GM23338 (cell line): ENCODE measurements around the gene SOD2. TPM values are rescaled to one million over a fixed set of nuclear protein-coding genes. Genes with fewer than 3 reads are reported as not detected.

ENCODE experiments used
- ATAC-seq: fragments of 200-7000 bp; cut with Tn5 transposase; 3 replicates; pipeline ENCODE4 v1.9.1; 2020
- DNase-seq: peaks from one replicate; pipeline ENCODE4 v3.0.0-alpha.2; 2015; ENCODE audit warnings: low spot score
- H2AFZ ChIP-seq: fragments of 200-600 bp; sonication (generic); 2 replicates; pipeline ENCODE4 v1.8.0; 2016; ENCODE audit warnings: antibody characterized with exemption, mild to moderate bottlenecking, moderate library complexity
- H3F3A ChIP-seq: fragments of 200-600 bp; sonication (generic); replicated peaks from 2 replicates; pipeline ENCODE4 v1.8.0; 2017; ENCODE audit warnings: antibody characterized with exemption, mixed run types, low read depth
- H3K27ac ChIP-seq: fragments of 200-600 bp; sonication (generic); 2 replicates; pipeline ENCODE4 v1.6.1; 2016; ENCODE audit warnings: low read depth
- H3K27me3 ChIP-seq: fragments of 200-600 bp; sonication (generic); 2 replicates; pipeline ENCODE4 v1.8.0; 2016; ENCODE audit warnings: mild to moderate bottlenecking, mixed run types, moderate library complexity; ENCODE audit not compliant: insufficient read depth
- H3K36me3 ChIP-seq: fragments of 200-600 bp; sonication (generic); 2 replicates; pipeline ENCODE4 v1.8.0; 2016; ENCODE audit warnings: mild to moderate bottlenecking; ENCODE audit not compliant: insufficient read depth
- H3K4me1 ChIP-seq: fragments of 200-600 bp; sonication (generic); 2 replicates; pipeline ENCODE4 v1.8.0; 2016; ENCODE audit warnings: mild to moderate bottlenecking, moderate library complexity; ENCODE audit not compliant: insufficient read depth
- H3K4me2 ChIP-seq: fragments of 200-600 bp; sonication (generic); 2 replicates; pipeline ENCODE4 v1.7.1; 2017; ENCODE audit warnings: mixed run types
- H3K4me3 ChIP-seq: fragments of 200-600 bp; sonication (generic); 2 replicates; pipeline ENCODE4 v1.6.1; 2016; ENCODE audit warnings: mixed run types
- H3K79me2 ChIP-seq: fragments of 200-600 bp; sonication (generic); replicated peaks from 2 replicates; pipeline ENCODE4 v1.8.0; 2017; ENCODE audit warnings: mild to moderate bottlenecking; ENCODE audit not compliant: insufficient read depth
- H3K9me2 ChIP-seq: fragments of 200-600 bp; sonication (generic); 2 replicates; pipeline ENCODE4 v1.8.0; 2017; ENCODE audit not compliant: insufficient read depth
- H4K20me1 ChIP-seq: fragments of 200-600 bp; sonication (generic); replicated peaks from 2 replicates; pipeline ENCODE4 v1.8.0; 2017; ENCODE audit warnings: mild to moderate bottlenecking; ENCODE audit not compliant: insufficient read depth
- H3K27ac Mint-ChIP-seq: 2 replicates; pipeline ENCODE4 v1.8.0; 2020; ENCODE audit warnings: inconsistent platforms, mild to moderate bottlenecking, moderate library complexity, mixed read lengths
- H3K27me3 Mint-ChIP-seq: 3 replicates; pipeline ENCODE4 v1.8.0; 2022; ENCODE audit warnings: low read depth, mild to moderate bottlenecking, moderate library complexity, mixed read lengths, inconsistent platforms; ENCODE audit not compliant: insufficient read depth, poor library complexity
- H3K36me3 Mint-ChIP-seq: 3 replicates; pipeline ENCODE4 v1.8.0; 2021; ENCODE audit warnings: low read depth, mild to moderate bottlenecking, inconsistent platforms, moderate library complexity, mixed read lengths
- H3K4me1 Mint-ChIP-seq: 3 replicates; pipeline ENCODE4 v1.8.0; 2020; ENCODE audit warnings: mild to moderate bottlenecking, inconsistent platforms, mixed read lengths
- H3K4me3 Mint-ChIP-seq: 3 replicates; pipeline ENCODE4 v1.8.0; 2021; ENCODE audit warnings: moderate library complexity, mild to moderate bottlenecking, inconsistent platforms, mixed read lengths
- H3K9me3 Mint-ChIP-seq: 3 replicates; pipeline ENCODE4 v1.8.0; 2020; ENCODE audit warnings: moderate library complexity, mild to moderate bottlenecking, inconsistent platforms, mixed read lengths
- CTCF ChIP-seq, 2 experiments: fragments of 200-600 bp in 1 of 2; sonication (generic) in 1 of 2; conservative IDR thresholded peaks; 2 replicates each; pipeline versions ENCODE4 v1.5.1 to v1.6.1; 2016 to 2017; ENCODE audit warnings: antibody characterized with exemption in 2 of 2, low read depth in 2 of 2, mild to moderate bottlenecking in 2 of 2, moderate library complexity in 1 of 2
- JUNB ChIP-seq: IDR thresholded peaks from one replicate; pipeline ENCODE4 v1.6.1; 2016; ENCODE audit warnings: antibody characterized with exemption; ENCODE audit not compliant: unreplicated experiment
- ZNF114 ChIP-seq: fragments of 250-450 bp; sonication (Bioruptor Pico); IDR thresholded peaks from 2 replicates; pipeline ENCODE4 v1.5.0; 2020; ENCODE audit warnings: mild to moderate bottlenecking, moderate library complexity
- polyA plus RNA-seq: library from polyadenylated mRNA; unstranded; fragments of >200 nt; fragmentation: Nextera tagmentation; extraction: Ambion mirVana; gene quantifications from 2 replicates; pipeline ENCODE4 v1.2.1, GENCODE V29; 2016
- total RNA-seq: library from RNA; depleted of rRNA; stranded (reverse); fragments of >200 nt; shearing (Covaris generic); gene quantifications from 2 replicates; pipeline ENCODE4 v1.2.3, GENCODE V29; 2014
- TF ChIP-seq, protein P1 (sequence below): IDR thresholded peaks from one replicate; pipeline ENCODE4 v1.6.1; 2018; ENCODE audit warnings: antibody characterized with exemption; ENCODE audit not compliant: unreplicated experiment
- TF ChIP-seq, protein P2 (sequence below): IDR thresholded peaks from 2 replicates; pipeline ENCODE4 v1.6.1; 2016; ENCODE audit warnings: antibody characterized with exemption

SOD2 gene
- total and polyA plus RNA-seq, 2 experiments from 2014 or later: 44.1 to 73.0 TPM

GRCh38 chr6:159679091-159680077 lies 13.7 kb downstream of the SOD2 start:
- Histone ChIP-seq H3K9me2 (no peaks in the 10 kb centered on the region), H3F3A (no peaks in the 10 kb centered on the region), H3K79me2 (peaks cover 7% of the 10 kb centered on the region), H2AFZ (no peak overlapping the region), H3K4me3 (no peak overlapping the region), H4K20me1 (no peaks in the 10 kb centered on the region; the same call in 1 of the 2 replicates), H3K4me1 (no peaks in the 10 kb centered on the region), H3K27ac (no peak overlapping the region), H3K36me3 (peaks cover 15% of the 10 kb centered on the region; the same call in 1 of the 2 replicates), H3K4me2 (no peak overlapping the region), H3K27me3 (no peaks in the 10 kb centered on the region)
- ATAC-seq: no peak
- DNase-seq: no peak
- no peak overlapping the region for H3K4me3 Mint-ChIP-seq
- TF ChIP-seq ZNF114 (no peak), JUNB (no peak), CTCF (conservative IDR thresholded peaks at IDR 0.05; ENCODE audit: low read depth in 2 of 2) (no peak)
- TF ChIP-seq, protein P1, sequence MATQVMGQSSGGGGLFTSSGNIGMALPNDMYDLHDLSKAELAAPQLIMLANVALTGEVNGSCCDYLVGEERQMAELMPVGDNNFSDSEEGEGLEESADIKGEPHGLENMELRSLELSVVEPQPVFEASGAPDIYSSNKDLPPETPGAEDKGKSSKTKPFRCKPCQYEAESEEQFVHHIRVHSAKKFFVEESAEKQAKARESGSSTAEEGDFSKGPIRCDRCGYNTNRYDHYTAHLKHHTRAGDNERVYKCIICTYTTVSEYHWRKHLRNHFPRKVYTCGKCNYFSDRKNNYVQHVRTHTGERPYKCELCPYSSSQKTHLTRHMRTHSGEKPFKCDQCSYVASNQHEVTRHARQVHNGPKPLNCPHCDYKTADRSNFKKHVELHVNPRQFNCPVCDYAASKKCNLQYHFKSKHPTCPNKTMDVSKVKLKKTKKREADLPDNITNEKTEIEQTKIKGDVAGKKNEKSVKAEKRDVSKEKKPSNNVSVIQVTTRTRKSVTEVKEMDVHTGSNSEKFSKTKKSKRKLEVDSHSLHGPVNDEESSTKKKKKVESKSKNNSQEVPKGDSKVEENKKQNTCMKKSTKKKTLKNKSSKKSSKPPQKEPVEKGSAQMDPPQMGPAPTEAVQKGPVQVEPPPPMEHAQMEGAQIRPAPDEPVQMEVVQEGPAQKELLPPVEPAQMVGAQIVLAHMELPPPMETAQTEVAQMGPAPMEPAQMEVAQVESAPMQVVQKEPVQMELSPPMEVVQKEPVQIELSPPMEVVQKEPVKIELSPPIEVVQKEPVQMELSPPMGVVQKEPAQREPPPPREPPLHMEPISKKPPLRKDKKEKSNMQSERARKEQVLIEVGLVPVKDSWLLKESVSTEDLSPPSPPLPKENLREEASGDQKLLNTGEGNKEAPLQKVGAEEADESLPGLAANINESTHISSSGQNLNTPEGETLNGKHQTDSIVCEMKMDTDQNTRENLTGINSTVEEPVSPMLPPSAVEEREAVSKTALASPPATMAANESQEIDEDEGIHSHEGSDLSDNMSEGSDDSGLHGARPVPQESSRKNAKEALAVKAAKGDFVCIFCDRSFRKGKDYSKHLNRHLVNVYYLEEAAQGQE: no peak
- TF ChIP-seq, protein P2, sequence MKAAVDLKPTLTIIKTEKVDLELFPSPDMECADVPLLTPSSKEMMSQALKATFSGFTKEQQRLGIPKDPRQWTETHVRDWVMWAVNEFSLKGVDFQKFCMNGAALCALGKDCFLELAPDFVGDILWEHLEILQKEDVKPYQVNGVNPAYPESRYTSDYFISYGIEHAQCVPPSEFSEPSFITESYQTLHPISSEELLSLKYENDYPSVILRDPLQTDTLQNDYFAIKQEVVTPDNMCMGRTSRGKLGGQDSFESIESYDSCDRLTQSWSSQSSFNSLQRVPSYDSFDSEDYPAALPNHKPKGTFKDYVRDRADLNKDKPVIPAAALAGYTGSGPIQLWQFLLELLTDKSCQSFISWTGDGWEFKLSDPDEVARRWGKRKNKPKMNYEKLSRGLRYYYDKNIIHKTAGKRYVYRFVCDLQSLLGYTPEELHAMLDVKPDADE: no peak
- H3K4me1 Mint-ChIP-seq: no peaks in the 10 kb centered on the region
- peaks cover 28% of the 10 kb centered on the region; the same call in 2 of the 3 replicates for H3K36me3 Mint-ChIP-seq
- no peak overlapping the region for H3K27ac Mint-ChIP-seq
- peaks cover 2% of the 10 kb centered on the region for H3K27me3 Mint-ChIP-seq
- H3K9me3 Mint-ChIP-seq: peaks cover 3% of the 10 kb centered on the region; the same call in 2 of the 3 replicates

DNA sequence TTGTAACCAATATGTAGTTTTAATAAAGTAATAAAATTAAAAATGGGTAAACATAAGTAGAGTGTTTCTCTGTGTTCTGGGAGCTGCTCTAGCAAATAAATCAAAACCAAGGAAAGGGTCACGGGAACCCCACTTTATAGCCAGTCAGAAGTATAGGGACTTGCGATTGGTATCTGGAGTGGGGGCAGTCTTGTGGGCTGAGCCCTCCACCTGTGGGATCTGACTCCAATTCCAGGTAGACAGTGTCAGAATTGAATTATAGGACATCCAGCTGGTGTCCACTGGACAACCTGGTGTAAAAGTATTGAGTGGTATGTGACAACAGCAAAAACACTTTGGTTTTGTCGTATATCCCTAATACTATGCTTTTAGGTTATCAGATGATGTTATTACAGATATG lies 14.5 kb downstream of the SOD2 start:
- Histone ChIP-seq H3K27ac (no peak overlapping the region), H3K4me3 (no peak overlapping the region), H3K4me1 (no peaks in the 10 kb centered on the region), H4K20me1 (no peaks in the 10 kb centered on the region; the same call in 1 of the 2 replicates), H3K79me2 (peaks cover 7% of the 10 kb centered on the region), H2AFZ (no peak overlapping the region), H3K27me3 (no peaks in the 10 kb centered on the region), H3K36me3 (peaks cover 9% of the 10 kb centered on the region; the same call in 1 of the 2 replicates), H3K9me2 (no peaks in the 10 kb centered on the region), H3F3A (no peaks in the 10 kb centered on the region), H3K4me2 (no peak overlapping the region)
- no peak for TF ChIP-seq ZNF114
- Mint-ChIP-seq H3K27me3 (peaks cover 2% of the 10 kb centered on the region), H3K4me1 (no peaks in the 10 kb centered on the region), H3K36me3 (peaks cover 24% of the 10 kb centered on the region; the same call in 2 of the 3 replicates), H3K4me3 (no peak overlapping the region), H3K9me3 (peaks cover 3% of the 10 kb centered on the region; the same call in 2 of the 3 replicates), H3K27ac (no peak overlapping the region)
- no peak for ATAC-seq
- no peak for DNase-seq
